GM21737 (cell line): ENCODE data around the gene STXBP6.
A peak's percentile ranks its signal among the peaks of the same experiment; 100 is the strongest.
"Not testable (repeated sequence)": the region's sequence is repeated elsewhere in the genome, so short reads cannot be mapped to it uniquely, and the experiment has no call there.

Source experiments
- ATAC-seq: cut with Tn5 transposase; IDR thresholded peaks from one replicate; pipeline ENCODE4 v1.9.1; 2021; ENCODE audit warnings: mild to moderate bottlenecking, moderate library complexity; ENCODE audit not compliant: unreplicated experiment

STXBP6 gene

DNA sequence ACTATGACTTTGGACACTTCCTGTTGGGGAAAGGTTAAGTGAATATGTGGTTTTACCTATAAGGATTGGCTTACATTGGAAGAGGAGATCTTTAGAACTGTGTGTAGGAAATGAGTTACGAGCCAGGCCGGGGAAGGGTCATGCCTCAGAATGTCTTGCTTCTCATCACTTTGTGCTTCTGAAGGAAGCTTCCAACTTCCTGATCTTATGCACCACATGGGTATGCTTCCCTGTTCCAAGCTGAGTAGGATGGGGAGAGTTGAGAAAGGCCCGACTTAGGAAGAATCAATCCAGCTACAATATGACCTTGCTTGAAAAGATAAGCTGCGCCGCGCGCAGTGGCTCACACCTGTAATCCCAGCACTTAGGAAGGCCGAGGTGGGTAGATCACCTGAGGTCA is 59.9 kb downstream of the STXBP6 start:
- ATAC-seq: no peak

- ATAC-seq: no peak
Measured at GRCh38 chr14:24988760-24989159, 61.2 kb downstream of the STXBP6 start.

GRCh38 chr14:24986206-24986893 is 63.6 kb downstream of the STXBP6 start:
- no peak for ATAC-seq

DNA sequence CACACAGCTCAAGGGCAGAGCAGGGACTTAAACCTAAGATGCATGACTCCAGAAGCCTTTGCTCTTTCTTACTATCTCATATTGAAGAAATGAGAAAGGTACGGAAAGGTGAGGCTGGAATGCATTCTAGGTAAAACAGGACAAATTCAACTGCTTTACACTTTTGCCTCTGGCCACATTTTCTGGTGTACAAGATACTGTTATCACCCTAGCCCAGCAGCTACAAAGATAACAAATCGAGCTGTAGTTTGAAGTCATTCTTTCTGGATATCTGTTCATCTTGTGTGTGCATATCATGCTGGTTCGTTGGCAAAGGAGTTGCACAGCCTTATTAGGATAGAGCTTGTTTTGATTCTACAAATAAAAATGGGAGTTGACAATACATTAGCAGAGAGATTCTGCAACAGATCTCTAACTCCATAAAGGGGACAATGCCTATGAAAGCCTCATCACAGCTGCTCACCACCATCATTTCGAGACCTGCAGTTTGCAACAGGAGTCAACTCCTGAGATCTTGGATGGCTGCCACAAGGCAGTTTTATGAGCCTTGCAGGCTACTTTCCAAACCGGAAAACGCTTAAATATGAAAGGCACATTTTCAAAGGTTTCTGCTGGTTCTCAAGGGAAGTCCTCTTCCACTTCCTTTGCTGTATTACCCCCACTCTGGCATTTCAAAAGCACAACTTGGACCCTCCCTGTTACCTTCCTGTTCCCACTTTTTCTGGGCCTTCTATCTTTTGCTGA is 64.9 kb downstream of the STXBP6 start:
- ATAC-seq: no peak

- no peak for ATAC-seq
Measured at GRCh38 chr14:24982472-24983155, 67.3 kb downstream of the STXBP6 start.

DNA sequence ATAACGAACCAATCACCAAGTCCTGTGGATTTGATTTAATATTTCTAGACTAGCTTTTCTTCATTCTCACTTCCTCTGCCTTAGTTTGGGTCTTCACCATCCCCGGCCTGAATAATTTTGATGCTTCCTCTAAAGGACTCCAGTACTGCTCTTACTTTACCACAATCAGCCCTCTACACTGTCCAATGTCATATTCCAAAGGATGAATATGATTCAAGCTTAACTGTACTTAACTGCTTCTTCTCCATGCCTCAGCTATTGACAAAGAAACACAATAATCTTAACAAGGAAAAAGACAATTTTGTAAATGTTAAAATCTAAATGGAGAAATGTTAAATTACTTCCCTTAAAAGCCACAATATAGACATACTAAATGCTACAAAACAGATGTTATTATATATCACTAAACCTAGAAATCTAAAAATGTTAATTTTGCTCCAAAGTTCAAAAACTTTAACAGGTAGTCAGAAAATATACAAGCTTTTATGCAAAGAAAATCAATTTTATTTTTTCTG is 70.2 kb downstream of the STXBP6 start:
- ATAC-seq: peak; percentile 33

DNA sequence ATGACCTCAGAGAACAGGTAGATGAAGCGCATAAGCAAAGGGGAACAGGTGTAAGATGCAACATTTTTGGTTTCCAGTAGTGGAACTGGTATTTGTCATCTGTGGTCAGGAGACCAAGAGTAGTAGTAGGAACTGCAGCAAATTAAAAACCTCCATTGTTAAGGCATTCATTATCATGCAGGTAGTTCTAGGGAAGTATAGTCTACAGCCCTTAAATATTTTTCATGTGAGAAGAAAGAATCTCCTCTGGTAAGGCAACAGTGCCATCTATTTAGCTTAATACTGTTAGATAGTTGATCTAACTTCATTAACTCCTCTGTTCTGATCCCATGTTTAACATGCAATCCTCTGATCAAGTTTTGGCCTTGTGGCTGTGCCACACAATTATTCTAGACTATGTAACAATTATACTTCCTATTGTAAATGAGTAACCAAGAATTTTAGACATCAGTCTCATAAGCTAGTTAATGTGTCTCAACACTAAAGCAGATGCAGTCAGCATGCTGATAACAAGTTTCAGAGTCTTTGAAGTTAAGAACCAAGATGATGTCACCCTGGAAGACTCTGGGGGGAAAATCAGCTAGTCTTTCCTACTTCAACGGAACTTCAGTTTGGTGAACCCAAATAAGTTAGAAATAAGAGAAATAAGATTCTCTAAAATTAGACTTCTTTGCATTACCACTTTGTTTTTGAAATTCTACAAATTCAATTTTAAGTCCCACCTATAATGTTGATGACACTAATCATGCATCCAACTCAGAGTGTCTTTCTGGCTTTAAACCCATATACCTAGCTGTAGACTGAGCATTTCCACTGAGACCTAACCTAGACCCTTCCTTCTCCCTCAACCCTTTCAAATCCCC is 70.9 kb downstream of the STXBP6 start:
- peak; percentile 68 for ATAC-seq

DNA sequence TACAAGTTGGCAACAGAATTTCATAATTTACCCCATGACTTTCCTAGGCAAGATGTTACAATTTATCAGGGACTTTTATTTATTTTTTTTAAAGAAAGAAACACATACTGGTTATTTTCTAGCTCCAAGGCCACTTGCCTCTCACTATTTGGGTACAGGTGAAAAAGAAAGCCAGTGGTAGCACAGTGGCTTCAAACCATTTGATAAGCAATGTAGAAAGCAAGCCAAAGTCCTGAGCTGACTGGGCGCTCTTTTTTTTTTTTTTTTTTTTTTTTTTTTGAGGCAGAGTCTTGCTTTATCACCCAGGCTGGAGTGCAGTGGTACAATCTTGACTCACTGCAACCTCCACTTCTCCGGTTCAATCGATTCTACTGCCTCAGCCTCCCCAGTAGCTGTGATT is 73.3 kb downstream of the STXBP6 start:
- ATAC-seq: no peak

GRCh38 chr14:24975393-24975792 is 74.6 kb downstream of the STXBP6 start:
- ATAC-seq: no peak

- ATAC-seq: no peak
Measured at GRCh38 chr14:24974591-24975374, 75.2 kb downstream of the STXBP6 start.

DNA sequence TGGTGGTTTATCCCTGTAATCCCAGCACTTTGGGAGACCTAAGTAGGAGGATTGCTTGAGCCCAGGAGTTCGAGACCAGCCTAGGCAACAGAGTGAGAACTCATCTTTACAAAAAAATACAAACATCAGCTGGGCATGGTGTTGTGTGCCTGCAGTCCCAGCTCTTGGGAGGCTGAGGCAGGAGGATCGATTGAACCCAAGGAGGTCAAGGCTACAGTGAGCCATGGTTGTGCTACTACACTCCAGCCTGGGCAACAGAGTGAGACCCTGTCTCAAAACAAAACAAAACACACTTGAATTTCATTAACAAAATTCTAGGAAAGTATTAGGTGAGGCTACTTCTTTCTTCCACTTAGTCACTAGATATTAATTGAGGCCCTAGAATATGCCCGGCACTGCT is 77.1 kb downstream of the STXBP6 start:
- no peak for ATAC-seq

GRCh38 chr14:24971255-24971654 is 78.7 kb downstream of the STXBP6 start:
- no peak for ATAC-seq

GRCh38 chr14:24966579-24966964 is 83.4 kb downstream of the STXBP6 start:
- ATAC-seq: no peak

- no peak for ATAC-seq
Measured at GRCh38 chr14:24965934-24966578, 83.9 kb downstream of the STXBP6 start.

DNA sequence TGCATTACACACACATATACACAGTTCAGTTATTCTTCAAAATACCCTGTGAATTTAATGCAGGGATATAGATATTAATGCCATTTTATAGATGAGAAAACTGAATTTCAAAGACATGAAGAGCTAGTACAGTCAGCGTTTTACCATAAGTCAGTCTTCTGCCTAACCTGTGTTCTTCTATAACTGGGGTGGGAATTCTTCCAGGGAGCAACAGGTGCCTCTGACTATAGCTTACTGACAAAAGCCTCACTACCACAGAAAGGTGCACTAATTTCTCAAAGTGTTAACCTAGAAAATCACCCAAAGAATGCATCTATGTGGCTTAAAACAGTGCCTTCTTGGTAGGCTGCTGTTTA is 84.4 kb downstream of the STXBP6 start:
- ATAC-seq: no peak

- no peak for ATAC-seq
Measured at GRCh38 chr14:24964591-24964990, 85.4 kb downstream of the STXBP6 start.

GRCh38 chr14:24964048-24964447 is 85.9 kb downstream of the STXBP6 start:
- ATAC-seq: no peak

- not testable (repeated sequence) for ATAC-seq
Measured at GRCh38 chr14:24962118-24962517, 87.8 kb downstream of the STXBP6 start.

GRCh38 chr14:24960816-24961215 is 89.1 kb downstream of the STXBP6 start:
- no peak for ATAC-seq
